GM12801 (cell line): ENCODE results near the gene ENPEP.

Source experiments
- TF ChIP-seq, protein P1 (sequence below): IDR thresholded peaks from one replicate; pipeline ENCODE4 v1.5.1; 2011; ENCODE audit warnings: control low read depth; ENCODE audit not compliant: insufficient read length; ENCODE audit errors: extremely low read depth

The ENPEP gene

GRCh38 chr4:110614173-110614963 lies 138.4 kb downstream of the ENPEP start:
- TF ChIP-seq, protein P1, sequence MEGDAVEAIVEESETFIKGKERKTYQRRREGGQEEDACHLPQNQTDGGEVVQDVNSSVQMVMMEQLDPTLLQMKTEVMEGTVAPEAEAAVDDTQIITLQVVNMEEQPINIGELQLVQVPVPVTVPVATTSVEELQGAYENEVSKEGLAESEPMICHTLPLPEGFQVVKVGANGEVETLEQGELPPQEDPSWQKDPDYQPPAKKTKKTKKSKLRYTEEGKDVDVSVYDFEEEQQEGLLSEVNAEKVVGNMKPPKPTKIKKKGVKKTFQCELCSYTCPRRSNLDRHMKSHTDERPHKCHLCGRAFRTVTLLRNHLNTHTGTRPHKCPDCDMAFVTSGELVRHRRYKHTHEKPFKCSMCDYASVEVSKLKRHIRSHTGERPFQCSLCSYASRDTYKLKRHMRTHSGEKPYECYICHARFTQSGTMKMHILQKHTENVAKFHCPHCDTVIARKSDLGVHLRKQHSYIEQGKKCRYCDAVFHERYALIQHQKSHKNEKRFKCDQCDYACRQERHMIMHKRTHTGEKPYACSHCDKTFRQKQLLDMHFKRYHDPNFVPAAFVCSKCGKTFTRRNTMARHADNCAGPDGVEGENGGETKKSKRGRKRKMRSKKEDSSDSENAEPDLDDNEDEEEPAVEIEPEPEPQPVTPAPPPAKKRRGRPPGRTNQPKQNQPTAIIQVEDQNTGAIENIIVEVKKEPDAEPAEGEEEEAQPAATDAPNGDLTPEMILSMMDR = no peak
